ENCODE results near the gene DISP2.

DISP2 gene

GRCh38 chr15:40310993-40311392, 47.0 kb upstream of the DISP2 start:
- 48% methylated on average over 3 of the region's 3 CpGs for WGBS

DNA sequence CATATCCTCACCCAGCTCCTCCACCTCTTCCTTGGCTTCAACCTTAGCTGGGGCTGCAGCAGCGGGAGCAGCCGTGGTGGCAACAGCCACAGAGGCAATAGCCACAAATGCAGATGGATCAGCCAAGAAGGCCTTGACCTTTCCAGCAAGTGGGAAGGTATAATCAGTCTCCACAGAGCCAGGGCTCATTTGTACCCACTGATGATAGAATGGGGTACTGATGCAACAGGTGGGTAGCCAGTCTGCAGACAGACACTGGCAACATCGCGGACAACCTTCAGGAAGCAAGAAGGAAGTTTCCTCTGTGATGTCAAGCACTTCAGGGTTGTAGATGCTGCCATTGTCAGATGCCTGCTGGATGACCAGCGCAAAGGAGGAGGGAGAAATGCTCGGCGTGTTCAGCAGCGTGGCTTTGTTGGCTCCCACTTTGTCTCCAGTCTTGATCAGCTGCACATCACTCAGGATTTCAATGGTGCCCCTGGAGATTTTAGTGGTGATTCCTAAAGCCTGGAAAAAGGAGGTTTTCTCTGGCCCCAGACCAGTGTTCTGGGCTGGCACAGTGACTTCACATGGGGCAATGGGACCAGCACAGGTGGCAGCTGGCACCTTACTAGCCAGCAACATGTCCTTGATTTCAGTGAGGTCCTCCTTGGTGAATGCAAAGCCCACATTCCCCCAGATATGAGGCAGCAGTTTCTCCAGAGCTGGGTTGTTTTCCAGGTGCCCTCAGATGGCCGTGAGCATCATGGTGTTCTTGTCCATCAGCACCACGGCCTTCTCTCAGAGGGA, 45.5 kb upstream of the DISP2 start:
- Histone ChIP-seq H3K4me2 (ENCODE audit: low read length, poor library complexity, severe bottlenecking) (no peak overlapping the region), H3K4me3 (ENCODE audit: insufficient read depth in 1 of 2, low read depth in 1 of 2, low read length in 2 of 2) (no peak overlapping the region), H3K79me1 (replicated peaks; ENCODE audit: low read length, poor library complexity, severe bottlenecking) (no peaks in the 10 kb centered on the region), H3K9me3 (ENCODE audit: control insufficient read depth, low read length) (no peaks in the 10 kb centered on the region), H2AK5ac (ENCODE audit: low read length, severe bottlenecking) (no peak overlapping the region), H2AFZ (ENCODE audit: low read depth, low read length) (no peak overlapping the region), H3K36me3 (ENCODE audit: control insufficient read depth in 1 of 2, insufficient read depth in 2 of 2, low read depth in 1 of 2, low read length in 2 of 2) (no peaks in the 10 kb centered on the region), H2BK5ac (ENCODE audit: low read depth, low read length, poor library complexity, severe bottlenecking) (no peak overlapping the region), H3K27ac (ENCODE audit: low read length, poor library complexity, severe bottlenecking) (no peak overlapping the region), H3K14ac (ENCODE audit: low read length in 2 of 2) (no peak overlapping the region), H4K8ac (ENCODE audit: low read length) (no peak overlapping the region), H3K9ac (ENCODE audit: low read length) (no peak overlapping the region), H3K4me1 (ENCODE audit: control insufficient read depth, insufficient read depth, low read depth, low read length) (peaks cover 16% of the 10 kb centered on the region), H2BK12ac (ENCODE audit: low read length in 2 of 2) (no peak overlapping the region), H3K27me3 (ENCODE audit: control insufficient read depth in 1 of 2, insufficient read depth in 1 of 2, low read length in 2 of 2) (peaks cover 49 to 57% of the 10 kb centered on the region in 2 experiments), H3K4ac (ENCODE audit: low read depth in 1 of 2, low read length in 2 of 2) (no peak overlapping the region), H3K18ac (ENCODE audit: low read depth in 1 of 2, low read length in 2 of 2) (no peak overlapping the region), H2BK120ac (ENCODE audit: low read depth, low read length) (no peak overlapping the region), H4K91ac (ENCODE audit: low read length) (no peak overlapping the region), H3K23ac (ENCODE audit: low read length in 2 of 2) (no peak overlapping the region), H2BK15ac (ENCODE audit: low read depth, poor library complexity, severe bottlenecking) (no peak overlapping the region)
- 83% methylated on average over 10 of the region's 10 CpGs for WGBS
- no peak for DNase-seq

More at GRCh38 chr15:40310993-40311392, 47.0 kb upstream of the DISP2 start:
- H3K14ac ChIP-seq (ENCODE audit: low read length in 2 of 2), result peak overlapping the region in 1 of 2 experiments; percentile 53
- no peak overlapping the region for H3K9ac ChIP-seq (ENCODE audit: low read length)
- no peak overlapping the region for H3K4me3 ChIP-seq (ENCODE audit: insufficient read depth in 1 of 2, low read depth in 1 of 2, low read length in 2 of 2)
- no peak overlapping the region for H3K4me2 ChIP-seq (ENCODE audit: low read length, poor library complexity, severe bottlenecking)
- no peaks in the 10 kb centered on the region for H3K9me3 ChIP-seq (ENCODE audit: control insufficient read depth, low read length)
- H4K91ac ChIP-seq (ENCODE audit: low read length), result peak overlapping the region; percentile 25
- no peak for DNase-seq
- H3K36me3 ChIP-seq (ENCODE audit: control insufficient read depth in 1 of 2, insufficient read depth in 2 of 2, low read depth in 1 of 2, low read length in 2 of 2), result no peaks in the 10 kb centered on the region
- H2BK15ac ChIP-seq (ENCODE audit: low read depth, poor library complexity, severe bottlenecking), result no peak overlapping the region
- H3K4me1 ChIP-seq (ENCODE audit: control insufficient read depth, insufficient read depth, low read depth, low read length), result peaks cover 20% of the 10 kb centered on the region
- no peak overlapping the region for H2BK5ac ChIP-seq (ENCODE audit: low read depth, low read length, poor library complexity, severe bottlenecking)
- H3K27ac ChIP-seq (ENCODE audit: low read length, poor library complexity, severe bottlenecking), result no peak overlapping the region
- no peak overlapping the region for H3K4ac ChIP-seq (ENCODE audit: low read depth in 1 of 2, low read length in 2 of 2)
- H3K27me3 ChIP-seq (ENCODE audit: control insufficient read depth in 1 of 2, insufficient read depth in 1 of 2, low read length in 2 of 2), result peaks cover 47 to 64% of the 10 kb centered on the region in 2 experiments
- no peak overlapping the region for H3K23ac ChIP-seq (ENCODE audit: low read length in 2 of 2)
- no peaks in the 10 kb centered on the region for H3K79me1 ChIP-seq (replicated peaks; ENCODE audit: low read length, poor library complexity, severe bottlenecking)
- H2AK5ac ChIP-seq (ENCODE audit: low read length, severe bottlenecking), result no peak overlapping the region
- H2BK12ac ChIP-seq (ENCODE audit: low read length in 2 of 2), result peak overlapping the region in 1 of 2 experiments; percentile 73
- no peak overlapping the region for H3K18ac ChIP-seq (ENCODE audit: low read depth in 1 of 2, low read length in 2 of 2)
- H4K8ac ChIP-seq (ENCODE audit: low read length), result no peak overlapping the region
- no peak overlapping the region for H2AFZ ChIP-seq (ENCODE audit: low read depth, low read length)
- H2BK120ac ChIP-seq (ENCODE audit: low read depth, low read length), result no peak overlapping the region

DNA sequence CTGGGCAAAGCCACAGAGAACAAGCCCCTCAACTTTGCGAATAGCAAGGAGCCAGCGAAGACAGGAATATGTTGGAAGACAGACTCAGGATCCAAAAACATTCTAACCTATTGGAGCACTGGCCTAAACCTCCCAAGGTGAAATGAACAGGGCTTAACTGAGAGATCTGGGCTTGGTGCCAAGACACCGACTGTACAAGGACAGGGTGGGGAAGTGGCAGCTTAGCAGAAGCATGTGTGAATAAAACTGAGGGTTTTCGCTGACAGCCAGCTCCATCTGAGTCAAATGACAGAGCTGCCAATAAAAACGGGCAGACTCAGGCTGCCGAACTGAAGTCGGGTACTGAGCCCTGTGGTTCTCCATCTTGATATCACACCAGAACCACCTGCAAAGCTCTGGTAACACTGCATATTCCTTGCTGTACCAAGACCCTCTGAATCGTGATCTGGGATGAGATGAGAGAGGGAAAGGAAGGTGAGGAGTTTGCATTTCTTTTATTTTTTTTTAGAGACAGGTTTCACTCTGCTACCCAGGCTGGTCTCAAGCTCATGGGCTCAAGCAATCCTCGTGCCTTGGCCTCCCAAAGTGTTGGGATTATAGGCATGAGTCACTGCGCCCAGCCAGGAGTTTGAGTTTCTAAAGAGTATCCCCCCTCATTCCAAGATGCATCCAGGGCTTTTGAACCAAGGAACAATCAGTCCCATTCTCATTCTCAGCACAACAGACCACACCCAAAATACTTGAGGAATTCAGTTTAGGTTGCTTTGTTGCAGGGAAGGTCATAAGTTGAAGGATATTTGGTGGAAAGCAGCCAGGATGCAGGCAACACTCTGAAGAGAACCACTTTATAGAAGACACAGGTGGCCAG, 44.3 kb upstream of the DISP2 start:
- H3K4me2 ChIP-seq (ENCODE audit: low read length, poor library complexity, severe bottlenecking), result no peak overlapping the region

GRCh38 chr15:40314723-40315276, 43.2 kb upstream of the DISP2 start:
- Histone ChIP-seq H4K8ac (ENCODE audit: low read length) (no peak overlapping the region), H3K9me3 (ENCODE audit: control insufficient read depth, low read length) (no peaks in the 10 kb centered on the region), H3K9ac (ENCODE audit: low read length) (no peak overlapping the region), H3K23ac (ENCODE audit: low read length in 2 of 2) (no peak overlapping the region), H2BK120ac (ENCODE audit: low read depth, low read length) (no peak overlapping the region), H3K14ac (ENCODE audit: low read length in 2 of 2) (no peak overlapping the region), H2AFZ (ENCODE audit: low read depth, low read length) (no peak overlapping the region), H3K4me3 (ENCODE audit: insufficient read depth in 1 of 2, low read depth in 1 of 2, low read length in 2 of 2) (no peak overlapping the region), H2AK5ac (ENCODE audit: low read length, severe bottlenecking) (no peak overlapping the region), H3K27ac (ENCODE audit: low read length, poor library complexity, severe bottlenecking) (no peak overlapping the region), H3K27me3 (ENCODE audit: control insufficient read depth in 1 of 2, insufficient read depth in 1 of 2, low read length in 2 of 2) (peaks cover 32 to 57% of the 10 kb centered on the region in 2 experiments), H4K91ac (ENCODE audit: low read length) (no peak overlapping the region), H3K36me3 (ENCODE audit: control insufficient read depth in 1 of 2, insufficient read depth in 2 of 2, low read depth in 1 of 2, low read length in 2 of 2) (no peaks in the 10 kb centered on the region), H2BK5ac (ENCODE audit: low read depth, low read length, poor library complexity, severe bottlenecking) (no peak overlapping the region), H2BK12ac (ENCODE audit: low read length in 2 of 2) (no peak overlapping the region), H2BK15ac (ENCODE audit: low read depth, poor library complexity, severe bottlenecking) (no peak overlapping the region), H3K4me2 (ENCODE audit: low read length, poor library complexity, severe bottlenecking) (no peak overlapping the region), H3K79me1 (replicated peaks; ENCODE audit: low read length, poor library complexity, severe bottlenecking) (no peaks in the 10 kb centered on the region), H3K4me1 (ENCODE audit: control insufficient read depth, insufficient read depth, low read depth, low read length) (peaks cover 6% of the 10 kb centered on the region), H3K4ac (ENCODE audit: low read depth in 1 of 2, low read length in 2 of 2) (no peak overlapping the region), H3K18ac (ENCODE audit: low read depth in 1 of 2, low read length in 2 of 2) (no peak overlapping the region)
- 67% methylated on average over 3 of the region's 4 CpGs for WGBS
- DNase-seq, result no peak

More for the DNA sequence above, 44.3 kb upstream of the DISP2 start:
- H2BK15ac ChIP-seq (ENCODE audit: low read depth, poor library complexity, severe bottlenecking), result no peak overlapping the region
- no peak overlapping the region for H3K14ac ChIP-seq (ENCODE audit: low read length in 2 of 2)
- H3K36me3 ChIP-seq (ENCODE audit: control insufficient read depth in 1 of 2, insufficient read depth in 2 of 2, low read depth in 1 of 2, low read length in 2 of 2), result no peaks in the 10 kb centered on the region
- no peak overlapping the region for H4K8ac ChIP-seq (ENCODE audit: low read length)
- H3K4ac ChIP-seq (ENCODE audit: low read depth in 1 of 2, low read length in 2 of 2), result no peak overlapping the region
- no peak overlapping the region for H3K4me3 ChIP-seq (ENCODE audit: insufficient read depth in 1 of 2, low read depth in 1 of 2, low read length in 2 of 2)
- peaks cover 9% of the 10 kb centered on the region for H3K4me1 ChIP-seq (ENCODE audit: control insufficient read depth, insufficient read depth, low read depth, low read length)
- H3K27me3 ChIP-seq (ENCODE audit: control insufficient read depth in 1 of 2, insufficient read depth in 1 of 2, low read length in 2 of 2), result peaks cover 42 to 57% of the 10 kb centered on the region in 2 experiments
- no peak overlapping the region for H3K18ac ChIP-seq (ENCODE audit: low read depth in 1 of 2, low read length in 2 of 2)
- no peak overlapping the region for H3K27ac ChIP-seq (ENCODE audit: low read length, poor library complexity, severe bottlenecking)
- no peaks in the 10 kb centered on the region for H3K79me1 ChIP-seq (replicated peaks; ENCODE audit: low read length, poor library complexity, severe bottlenecking)
- H3K23ac ChIP-seq (ENCODE audit: low read length in 2 of 2), result no peak overlapping the region
- no peak overlapping the region for H2AK5ac ChIP-seq (ENCODE audit: low read length, severe bottlenecking)
- H3K9me3 ChIP-seq (ENCODE audit: control insufficient read depth, low read length), result no peaks in the 10 kb centered on the region
- H2AFZ ChIP-seq (ENCODE audit: low read depth, low read length), result no peak overlapping the region
- WGBS, result 70% methylated on average over 10 of the region's 10 CpGs
- no peak overlapping the region for H2BK120ac ChIP-seq (ENCODE audit: low read depth, low read length)
- H3K9ac ChIP-seq (ENCODE audit: low read length), result no peak overlapping the region
- peak overlapping the region in 1 of 2 experiments; percentile 11 for H2BK12ac ChIP-seq (ENCODE audit: low read length in 2 of 2)
- no peak overlapping the region for H4K91ac ChIP-seq (ENCODE audit: low read length)
- H2BK5ac ChIP-seq (ENCODE audit: low read depth, low read length, poor library complexity, severe bottlenecking), result no peak overlapping the region
- no peak for DNase-seq

All from mesenchymal stem cell (in vitro differentiated cells and primary cell).